ENCODE measurements around the gene TBL3.

DNA sequence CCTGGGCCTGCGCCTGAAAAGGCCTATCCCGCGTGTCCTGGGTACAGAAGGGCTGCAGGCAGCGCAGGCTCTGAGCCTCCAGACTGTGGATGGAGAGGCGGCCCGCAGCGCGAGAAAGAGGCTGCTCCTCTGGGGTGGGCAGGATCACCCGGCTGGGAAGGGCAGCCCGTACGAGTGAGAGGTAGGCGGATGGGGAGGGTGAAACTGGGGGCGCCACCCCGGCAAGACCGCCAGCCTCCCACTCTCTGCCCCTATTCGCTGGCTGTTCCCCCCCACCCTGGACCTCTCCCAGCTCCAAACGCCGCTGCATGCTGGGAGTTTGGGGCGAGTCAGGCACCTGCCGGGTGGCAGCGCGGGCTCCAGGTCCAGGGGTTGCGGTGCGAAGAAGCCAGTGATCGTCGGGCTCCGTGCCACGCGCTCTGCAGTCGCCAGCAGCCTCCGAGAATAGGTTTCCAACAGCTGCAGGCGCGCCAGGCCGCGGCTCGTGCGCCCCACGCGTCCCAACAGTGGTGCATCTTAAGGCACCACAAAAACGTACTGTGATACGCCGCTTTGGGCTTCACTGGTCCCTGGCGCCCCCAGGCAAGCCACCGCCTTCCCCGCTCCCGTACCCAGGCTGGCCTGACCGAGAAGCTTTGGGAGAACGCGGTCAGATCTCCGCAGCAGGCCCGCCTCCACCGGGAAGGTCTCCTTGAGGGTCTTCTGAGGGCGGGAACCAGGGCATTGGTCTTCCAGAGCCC lies 8.3 kb downstream of the TBL3 start:
- no peak for TF ChIP-seq CTCF (IDR thresholded peaks at IDR 0.05)
- TF ChIP-seq ZFX (IDR thresholded peaks at IDR 0.05; ENCODE audit: borderline replicate concordance) = no peak
